ENCODE data around the gene SLC22A14. TPM values are rescaled to one million over a fixed set of nuclear protein-coding genes. Genes with fewer than 3 reads are reported as not detected.

The SLC22A14 gene
- total and polyA plus RNA-seq, 2 donors (not counting 1 experiment from before 2014, with no cell fraction given), result not detected

GRCh38 chr3:38274864-38275649 is 7.0 kb upstream of the SLC22A14 start:
- Histone ChIP-seq H3K4me1 (ENCODE audit: control insufficient read depth in 2 of 2, insufficient read depth in 2 of 2, low read length in 2 of 2) (peaks cover 0 to 7% of the 10 kb centered on the region in 2 donors), H3K9ac (ENCODE audit: low read length) (no peak overlapping the region), H3K36me3 (replicated peaks in 1 of 2; ENCODE audit: control extremely low read depth in 1 of 2, control insufficient read depth in 1 of 2, extremely low read depth in 1 of 2, insufficient read depth in 2 of 2, low read length in 1 of 2) (no peaks in the 10 kb centered on the region), H3K79me2 (ENCODE audit: control insufficient read depth, insufficient read depth, low read length) (no peaks in the 10 kb centered on the region), H3K27me3 (replicated peaks in 1 of 4; ENCODE audit: control extremely low read depth in 1 of 4, control insufficient read depth in 3 of 4, insufficient read depth in 4 of 4, low read length in 3 of 4) (no peaks in the 10 kb centered on the region), H4K20me1 (ENCODE audit: control insufficient read depth, insufficient read depth, low read length, poor library complexity, severe bottlenecking) (no peaks in the 10 kb centered on the region), H3K27ac (ENCODE audit: low read length in 2 of 2) (no peak overlapping the region), H3K4me2 (replicated peaks; ENCODE audit: low read depth, low read length, poor library complexity, severe bottlenecking) (no peak overlapping the region), H3K4me3 (ENCODE audit: control extremely low read depth in 1 of 5, extremely low read depth in 1 of 5, insufficient read depth in 1 of 5, low read depth in 2 of 5, low read length in 4 of 5) (no peak overlapping the region), H3K9me3 (ENCODE audit: control extremely low read depth in 1 of 3, control insufficient read depth in 2 of 3, insufficient read depth in 1 of 3, low read length in 2 of 3) (no peaks in the 10 kb centered on the region), H2AFZ (ENCODE audit: insufficient read depth, low read depth, low read length, poor library complexity, severe bottlenecking) (no peak overlapping the region)
- 94% methylated on average over 21 of the region's 21 CpGs for WGBS (ENCODE audit: insufficient coverage)
- ATAC-seq (ENCODE audit: low read depth) (no peak), DNase-seq (no peak)
- Mint-ChIP-seq H3K27me3 (no peaks in the 10 kb centered on the region), H3K9me3 (ENCODE audit: insufficient read depth) (no peaks in the 10 kb centered on the region), H3K4me1 (peaks cover 9% of the 10 kb centered on the region), H3K4me3 (no peak overlapping the region), H3K27ac (no peak overlapping the region)
- POLR2A ChIA-PET, result no interaction called here
- intact Hi-C loops (cut with micrococcal nuclease), result no loop called here
- TF ChIP-seq CTCF (IDR thresholded peaks at IDR 0.05) (no peak), EZH2 (IDR thresholded peaks at IDR 0.05; ENCODE audit: borderline replicate concordance, insufficient read depth, low read depth, low read length, poor library complexity, severe bottlenecking) (no peak)
- CTCF ChIA-PET, result no interaction called here

- Mint-ChIP-seq H3K9me3 (ENCODE audit: insufficient read depth) (no peaks in the 10 kb centered on the region), H3K27me3 (no peaks in the 10 kb centered on the region), H3K27ac (no peak overlapping the region), H3K4me3 (no peak overlapping the region), H3K4me1 (peaks cover 9% of the 10 kb centered on the region)
- ChIA-PET POLR2A (no interaction called here), CTCF (no interaction called here)
- H3K27ac ChIP-seq (ENCODE audit: low read length in 2 of 2), result no peak overlapping the region
- 96% methylated on average over 8 of the region's 8 CpGs for WGBS (ENCODE audit: insufficient coverage)
- DNase-seq (no peak), ATAC-seq (ENCODE audit: low read depth) (no peak)
- H3K4me1 ChIP-seq (ENCODE audit: control insufficient read depth in 2 of 2, insufficient read depth in 2 of 2, low read length in 2 of 2), result peaks cover 0 to 7% of the 10 kb centered on the region in 2 donors
- H4K20me1 ChIP-seq (ENCODE audit: control insufficient read depth, insufficient read depth, low read length, poor library complexity, severe bottlenecking), result no peaks in the 10 kb centered on the region
- no peak overlapping the region for H3K4me2 ChIP-seq (replicated peaks; ENCODE audit: low read depth, low read length, poor library complexity, severe bottlenecking)
- intact Hi-C loops (cut with micrococcal nuclease), result no loop called here
- no peaks in the 10 kb centered on the region for H3K36me3 ChIP-seq (replicated peaks in 1 of 2; ENCODE audit: control extremely low read depth in 1 of 2, control insufficient read depth in 1 of 2, extremely low read depth in 1 of 2, insufficient read depth in 2 of 2, low read length in 1 of 2)
- no peaks in the 10 kb centered on the region for H3K9me3 ChIP-seq (ENCODE audit: control extremely low read depth in 1 of 3, control insufficient read depth in 2 of 3, insufficient read depth in 1 of 3, low read length in 2 of 3)
- TF ChIP-seq CTCF (IDR thresholded peaks at IDR 0.05), result no peak
- no peak for TF ChIP-seq EZH2 (IDR thresholded peaks at IDR 0.05; ENCODE audit: borderline replicate concordance, insufficient read depth, low read depth, low read length, poor library complexity, severe bottlenecking)
- H3K9ac ChIP-seq (ENCODE audit: low read length), result no peak overlapping the region
- H3K79me2 ChIP-seq (ENCODE audit: control insufficient read depth, insufficient read depth, low read length), result no peaks in the 10 kb centered on the region
- no peak overlapping the region for H2AFZ ChIP-seq (ENCODE audit: insufficient read depth, low read depth, low read length, poor library complexity, severe bottlenecking)
- H3K4me3 ChIP-seq (ENCODE audit: control extremely low read depth in 1 of 5, extremely low read depth in 1 of 5, insufficient read depth in 1 of 5, low read depth in 2 of 5, low read length in 4 of 5), result no peak overlapping the region
- H3K27me3 ChIP-seq (replicated peaks in 1 of 4; ENCODE audit: control extremely low read depth in 1 of 4, control insufficient read depth in 3 of 4, insufficient read depth in 4 of 4, low read length in 3 of 4), result no peaks in the 10 kb centered on the region
Observed at GRCh38 chr3:38275658-38276057, 6.4 kb upstream of the SLC22A14 start.
